Stomach (tissue), 9 donors: Measurements from ENCODE around the gene FNBP1L. TPM values are rescaled to one million over a fixed set of nuclear protein-coding genes. Genes with fewer than 3 reads are reported as not detected.

Experiments
- DNase-seq, 2 donors: peaks; one replicate each; pipeline versions ENCODE4 v3.0.0 to v3.0.0-alpha.2; 2013 to 2019
- H3K27ac ChIP-seq, 5 donors: fragments of 200-600 bp in 4 of 5; sonication (generic) in 4 of 5; one replicate each; pipeline ENCODE4 v1.5.1; 2013 to 2019; ENCODE audit warnings: mild to moderate bottlenecking in 1 of 5, moderate library complexity in 1 of 5
- H3K27me3 ChIP-seq, 3 donors: fragments of 200-600 bp; sonication (generic); one replicate each; pipeline ENCODE4 v1.5.1; 2017 to 2019; ENCODE audit warnings: mixed run types in 1 of 3
- H3K36me3 ChIP-seq, 4 donors: fragments of 200-600 bp; sonication (generic); 1 replicate in 3 of 4; 2 replicates in 1 of 4; pipeline ENCODE4 v1.5.1; 2016 to 2019
- H3K4me1 ChIP-seq, 4 donors: fragments of 200-600 bp; sonication (generic); one replicate each; pipeline ENCODE4 v1.5.1; 2016 to 2019
- H3K4me3 ChIP-seq, 4 donors: fragments of 200-600 bp; sonication (generic) in 3 of 4; one replicate each; pipeline ENCODE4 v1.5.1; 2016 to 2019; ENCODE audit warnings: mild to moderate bottlenecking in 1 of 4
- H3K9me3 ChIP-seq, 4 donors: fragments of 200-600 bp; sonication (generic); one replicate each; pipeline ENCODE4 v1.5.1; 2016 to 2019
- EP300 ChIP-seq: sonication (generic); formaldehyde crosslinking; IDR thresholded peaks from one replicate; pipeline ENCODE4 v1.6.1; 2017; ENCODE audit warnings: antibody characterized with exemption
- POLR2A ChIP-seq, 4 donors: fragments of 450-650 bp; IDR thresholded peaks; one replicate each; pipeline ENCODE4 v1.6.1; 2016; ENCODE audit warnings: antibody characterized with exemption in 4 of 4, control low read depth in 2 of 4, mild to moderate bottlenecking in 1 of 4, moderate library complexity in 1 of 4
- POLR2AphosphoS5 ChIP-seq, 3 donors: sonication (generic); formaldehyde crosslinking; IDR thresholded peaks; one replicate each; pipeline ENCODE4 v1.6.1; 2016; ENCODE audit warnings: antibody characterized with exemption in 3 of 3
- WGBS, 5 donors: extraction: QIAGEN DNeasy Blood & Tissue Kit in 3 of 5; methylation state at CpG; one replicate each; pipeline versions ENCODE4 v1.1.5 to v1.1.7; 2013 to 2018; 5-methylcytosine and 5-hydroxymethylcytosine counted together
- intact Hi-C: fragments of 100-400 bp; cut with DNase I; formaldehyde crosslinking; loops from one replicate; pipeline ENCODE4 v1.15.1; 2023; ENCODE audit warnings: low total_unique reads
- polyA plus RNA-seq, 3 donors: library from polyadenylated mRNA; stranded (reverse); fragments of 200-250 nt; gene quantifications; one replicate each; pipeline ENCODE4 v1.2.3, GENCODE V29; 2013
- small RNA-seq, 4 donors: library from RNA; depleted of rRNA; stranded (forward); fragments of <200 nt; gene quantifications; one replicate each; pipeline ENCODE3, GENCODE V24; 2016
- total RNA-seq, 5 donors: library from RNA; depleted of rRNA; stranded (reverse); fragments of >200 nt; gene quantifications; one replicate each; pipeline versions ENCODE4 v1.1.0 to v1.2.3, GENCODE V29; 2014 to 2016
- TF ChIP-seq, protein P1 (sequence below), 7 experiments: fragments of 450-650 bp in 4 of 7; fragments of 200-600 bp in 3 of 7; sonication (generic) in 3 of 7; IDR thresholded peaks; one replicate each; pipeline ENCODE4 v1.5.1; 2016 to 2019; ENCODE audit warnings: antibody characterized with exemption in 7 of 7, control low read depth in 2 of 7, mild to moderate bottlenecking in 1 of 7
- donor health status: healthy with polysubstance abuse.
- donor health status: Bipolar disorder and iron deficiency.
- donor health status: healthy.

The FNBP1L gene
- total and polyA plus RNA-seq, 8 donors, result 9.2 to 74.0 (median 29.2) TPM

DNA sequence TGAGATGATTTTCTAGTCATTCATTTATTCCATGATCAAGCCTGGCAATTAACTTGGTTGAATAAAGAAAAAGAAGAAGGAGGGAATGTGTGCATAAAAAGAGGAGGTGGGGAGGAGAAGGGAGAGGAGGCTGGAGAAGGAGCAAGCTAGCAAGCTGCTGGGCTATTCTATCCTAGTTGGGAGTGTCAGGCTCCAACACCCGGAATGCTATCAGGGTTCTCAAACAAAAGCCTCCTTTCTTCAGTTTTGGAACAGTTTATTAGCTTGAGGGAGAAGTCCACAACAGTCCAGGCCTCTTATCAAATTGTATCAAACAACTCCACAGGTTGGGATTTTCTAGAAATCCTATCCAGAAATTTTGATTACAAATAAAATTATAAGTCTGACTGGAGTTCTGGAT lies 153.8 kb downstream of the FNBP1L start:
- WGBS, 5 donors, result 21 to 58% (median 44%) methylated on average over 1 of the region's 1 CpG
- intact Hi-C loops, result no loop called here
- Histone ChIP-seq H3K27me3 (no peaks in the 10 kb centered on the region), H3K27ac (peak overlapping the region; percentile 22 to 63 (median 52)), H3K4me3 (no peak overlapping the region), H3K36me3 (no peaks in the 10 kb centered on the region), H3K9me3 (no peaks in the 10 kb centered on the region), H3K4me1 (peaks cover 26 to 87% (median 56%) of the 10 kb centered on the region in 4 donors)
- TF ChIP-seq POLR2AphosphoS5 (IDR thresholded peaks at IDR 0.05), result no peak
- TF ChIP-seq, protein P1, sequence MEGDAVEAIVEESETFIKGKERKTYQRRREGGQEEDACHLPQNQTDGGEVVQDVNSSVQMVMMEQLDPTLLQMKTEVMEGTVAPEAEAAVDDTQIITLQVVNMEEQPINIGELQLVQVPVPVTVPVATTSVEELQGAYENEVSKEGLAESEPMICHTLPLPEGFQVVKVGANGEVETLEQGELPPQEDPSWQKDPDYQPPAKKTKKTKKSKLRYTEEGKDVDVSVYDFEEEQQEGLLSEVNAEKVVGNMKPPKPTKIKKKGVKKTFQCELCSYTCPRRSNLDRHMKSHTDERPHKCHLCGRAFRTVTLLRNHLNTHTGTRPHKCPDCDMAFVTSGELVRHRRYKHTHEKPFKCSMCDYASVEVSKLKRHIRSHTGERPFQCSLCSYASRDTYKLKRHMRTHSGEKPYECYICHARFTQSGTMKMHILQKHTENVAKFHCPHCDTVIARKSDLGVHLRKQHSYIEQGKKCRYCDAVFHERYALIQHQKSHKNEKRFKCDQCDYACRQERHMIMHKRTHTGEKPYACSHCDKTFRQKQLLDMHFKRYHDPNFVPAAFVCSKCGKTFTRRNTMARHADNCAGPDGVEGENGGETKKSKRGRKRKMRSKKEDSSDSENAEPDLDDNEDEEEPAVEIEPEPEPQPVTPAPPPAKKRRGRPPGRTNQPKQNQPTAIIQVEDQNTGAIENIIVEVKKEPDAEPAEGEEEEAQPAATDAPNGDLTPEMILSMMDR (IDR thresholded peaks at IDR 0.05), result no peak
- no peak for DNase-seq

DNA sequence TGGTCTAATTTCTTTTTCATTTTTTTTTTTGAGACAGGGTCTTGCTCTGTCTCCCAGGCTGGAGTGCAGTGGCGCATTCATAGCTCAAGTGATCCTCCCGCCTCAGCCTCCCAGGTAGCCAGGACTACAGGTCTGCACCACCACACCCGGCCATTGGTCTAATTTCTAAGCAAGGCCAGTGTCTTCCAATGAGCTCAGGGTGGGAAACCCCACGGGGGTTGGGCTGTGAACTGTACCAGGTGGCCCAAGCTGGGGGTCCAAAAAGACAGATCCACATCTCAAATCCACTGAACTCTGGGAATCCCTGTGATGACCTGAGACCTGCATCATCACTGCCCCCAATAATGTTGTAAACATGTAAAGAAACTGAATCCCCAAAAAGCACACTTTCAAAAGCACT lies 154.2 kb downstream of the FNBP1L start:
- intact Hi-C loops, result no loop called here
- TF ChIP-seq, protein P1 (IDR thresholded peaks at IDR 0.05), result no peak
- no peak for TF ChIP-seq POLR2AphosphoS5 (IDR thresholded peaks at IDR 0.05)
- no peak for TF ChIP-seq EP300
- no peak for TF ChIP-seq POLR2A (IDR thresholded peaks at IDR 0.05)
- no peaks in the 10 kb centered on the region for H3K9me3 ChIP-seq
- no peaks in the 10 kb centered on the region for H3K27me3 ChIP-seq
- H3K27ac ChIP-seq, result peak overlapping the region in 4 of 5 donors; percentile 50 to 63 (median 57)
- 83 to 94% (median 89%) methylated on average over 4 of the region's 4 CpGs for WGBS, 5 donors
- DNase-seq, result no peak
- H3K4me3 ChIP-seq, result no peak overlapping the region
- peaks cover 26 to 87% (median 54%) of the 10 kb centered on the region in 4 donors for H3K4me1 ChIP-seq
- H3K36me3 ChIP-seq, result no peaks in the 10 kb centered on the region

DNA sequence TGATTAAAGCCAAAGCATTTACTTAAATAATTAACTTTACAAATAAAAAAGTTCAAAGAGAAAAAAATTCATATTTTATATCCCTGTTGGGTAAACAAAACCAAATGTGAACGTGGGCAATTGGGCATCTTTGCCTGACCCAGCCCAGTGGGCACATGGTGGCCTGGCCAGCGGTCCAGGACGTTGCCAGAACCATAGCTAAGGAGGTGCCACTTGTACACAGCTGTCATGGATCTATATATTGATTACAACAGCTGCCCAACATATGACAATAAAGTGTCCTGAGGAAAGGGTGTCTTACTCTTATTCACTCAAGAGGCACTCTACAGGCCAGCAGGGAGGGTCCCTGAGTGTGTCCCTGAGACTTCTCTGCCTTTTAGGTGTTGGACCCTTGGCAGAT lies 155.2 kb downstream of the FNBP1L start:
- Histone ChIP-seq H3K4me3 (no peak overlapping the region), H3K36me3 (no peaks in the 10 kb centered on the region), H3K27ac (no peak overlapping the region), H3K4me1 (peaks cover 21 to 84% (median 52%) of the 10 kb centered on the region in 4 donors), H3K9me3 (no peaks in the 10 kb centered on the region), H3K27me3 (no peaks in the 10 kb centered on the region)
- WGBS, 5 donors, result 73 to 80% (median 75%) methylated on average over 3 of the region's 3 CpGs
- no peak for DNase-seq
- TF ChIP-seq, protein P1 (IDR thresholded peaks at IDR 0.05), result no peak
- intact Hi-C loops, result no loop called here

DNA sequence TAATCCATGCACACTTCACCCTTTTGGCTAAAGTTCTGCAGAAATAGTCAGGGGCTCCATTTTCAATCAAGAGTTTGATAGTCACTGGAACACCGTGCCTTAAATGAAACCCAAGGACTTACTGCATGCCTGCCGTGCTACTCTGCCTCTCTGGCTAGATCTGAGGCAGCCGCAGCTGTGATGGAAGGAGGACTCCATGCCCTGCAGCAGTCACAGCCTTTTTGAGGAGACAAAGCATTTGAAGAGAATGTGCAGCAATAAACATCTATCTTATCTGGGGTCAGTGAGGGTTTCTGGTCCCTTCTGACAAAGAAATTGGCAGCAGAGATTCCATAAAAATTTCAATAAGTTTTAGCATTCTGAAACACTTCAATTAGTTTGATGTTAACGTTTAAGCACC lies 155.7 kb downstream of the FNBP1L start:
- H3K4me1 ChIP-seq, result peaks cover 24 to 84% (median 52%) of the 10 kb centered on the region in 4 donors
- no peaks in the 10 kb centered on the region for H3K27me3 ChIP-seq
- WGBS, 5 donors, result 78 to 89% (median 83%) methylated on average over 4 of the region's 4 CpGs
- TF ChIP-seq POLR2AphosphoS5 (IDR thresholded peaks at IDR 0.05) (no peak), EP300 (no peak), POLR2A (IDR thresholded peaks at IDR 0.05) (no peak)
- TF ChIP-seq, protein P1 (IDR thresholded peaks at IDR 0.05), result no peak
- no peak for DNase-seq
- intact Hi-C loops, result no loop called here
- H3K27ac ChIP-seq, result no peak overlapping the region
- no peaks in the 10 kb centered on the region for H3K9me3 ChIP-seq
- H3K36me3 ChIP-seq, result no peaks in the 10 kb centered on the region
- no peak overlapping the region for H3K4me3 ChIP-seq

Small RNA genes within 50 kb of the gene (small RNA-seq; reads per million reads assigned to genes)
- 0 reads per million in 4 donors for gene RNA5SP53

Other genes starting within 250 kb of the FNBP1L start
- gene DR1, start 102.2 kb upstream of the FNBP1L start, total RNA-seq, result 10 to 100 TPM; 10.3 to 78.2 (median 37.1) TPM
- 10 to 100 TPM; 10.2 to 27.3 (median 17.5) TPM for gene DR1, start 102.2 kb upstream of the FNBP1L start, polyA plus RNA-seq
- gene BCAR3, start 233.7 kb downstream of the FNBP1L start, total RNA-seq, result 10 to 100 TPM; 10.1 to 28.0 (median 20.6) TPM
- gene BCAR3, start 233.7 kb downstream of the FNBP1L start, polyA plus RNA-seq, result 10 to 100 TPM in 1 of 3 donors, 1 to 10 TPM in 2; 5.6 to 25.8 (median 8.3) TPM